Activated T-helper 17 cell treated with anti-CD3 and anti-CD28 coated beads, Interleukin-2, amount 50 U/mL, for 72 hours (primary cell): ENCODE results near the gene COL17A1. TPM values are rescaled to one million over a fixed set of nuclear protein-coding genes. Genes with fewer than 3 reads are reported as not detected.

Experiments used
- ATAC-seq: fragments of 150-1000 bp; cut with Tn5 transposase; replicated peaks from 2 replicates; pipeline ENCODE4 v1.10.0; 2021; ENCODE audit warnings: mild to moderate bottlenecking, moderate library complexity
- H3K27ac Mint-ChIP-seq: one replicate; pipeline ENCODE4 v1.8.0; 2022; ENCODE audit warnings: mixed read lengths
- H3K27me3 Mint-ChIP-seq: one replicate; pipeline ENCODE4 v1.8.0; 2022; ENCODE audit warnings: mixed read lengths
- H3K36me3 Mint-ChIP-seq: one replicate; pipeline ENCODE4 v1.8.0; 2022; ENCODE audit warnings: low read depth, mild to moderate bottlenecking, mixed read lengths
- H3K4me1 Mint-ChIP-seq: one replicate; pipeline ENCODE4 v1.8.0; 2022; ENCODE audit warnings: mixed read lengths
- H3K4me3 Mint-ChIP-seq: one replicate; pipeline ENCODE4 v1.8.0; 2022; ENCODE audit warnings: mild to moderate bottlenecking, mixed read lengths
- H3K9me3 Mint-ChIP-seq: one replicate; pipeline ENCODE4 v1.8.0; 2022; ENCODE audit warnings: mixed read lengths
- total RNA-seq, 2 donors: library from RNA; stranded (reverse); gene quantifications; one replicate each; pipeline ENCODE4 v1.2.3, GENCODE V29; 2022

Gene COL17A1
- total RNA-seq, 2 donors from 2014 or later: not detected

GRCh38 chr10:104052431-104052830 lies 33.2 kb downstream of the COL17A1 start:
- no peak overlapping the region for H3K27ac Mint-ChIP-seq
- H3K9me3 Mint-ChIP-seq: no peaks in the 10 kb centered on the region

GRCh38 chr10:104049504-104050250 lies 36.0 kb downstream of the COL17A1 start:
- H3K4me1 Mint-ChIP-seq: no peaks in the 10 kb centered on the region
- H3K27me3 Mint-ChIP-seq: peaks cover 5% of the 10 kb centered on the region
- no peak overlapping the region for H3K4me3 Mint-ChIP-seq
- ATAC-seq: peak; percentile 74
- no peaks in the 10 kb centered on the region for H3K36me3 Mint-ChIP-seq
- H3K9me3 Mint-ChIP-seq: no peaks in the 10 kb centered on the region
- no peak overlapping the region for H3K27ac Mint-ChIP-seq

More at GRCh38 chr10:104052431-104052830, 33.2 kb downstream of the COL17A1 start:
- Mint-ChIP-seq H3K4me3 (no peak overlapping the region), H3K4me1 (no peaks in the 10 kb centered on the region), H3K36me3 (no peaks in the 10 kb centered on the region), H3K27me3 (peaks cover 5% of the 10 kb centered on the region)
- ATAC-seq: no peak

DNA sequence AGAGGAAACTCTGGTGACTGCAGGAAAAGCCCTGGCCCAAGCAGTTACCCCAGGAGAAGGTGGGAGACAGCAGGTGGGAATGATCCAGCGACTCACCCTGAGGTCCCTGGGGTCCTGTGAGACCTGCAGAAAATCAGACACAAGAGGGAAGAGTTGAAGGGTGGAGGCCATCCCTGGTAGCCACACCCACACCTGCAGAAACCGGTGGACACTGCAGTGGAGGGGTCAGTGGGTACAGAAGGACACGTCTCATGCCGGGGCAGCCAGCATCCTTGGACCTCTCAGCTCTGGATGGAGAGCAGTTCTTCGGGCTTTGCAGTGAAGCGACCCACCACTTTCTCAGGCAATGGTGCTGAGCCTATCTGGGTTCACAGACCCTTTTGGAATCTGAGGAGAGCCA lies 39.0 kb downstream of the COL17A1 start:
- Mint-ChIP-seq H3K9me3 (no peaks in the 10 kb centered on the region), H3K27ac (no peak overlapping the region), H3K27me3 (peaks cover 5% of the 10 kb centered on the region), H3K36me3 (no peaks in the 10 kb centered on the region), H3K4me3 (no peak overlapping the region), H3K4me1 (no peaks in the 10 kb centered on the region)
- no peak for ATAC-seq

- H3K9me3 Mint-ChIP-seq: no peaks in the 10 kb centered on the region
- ATAC-seq: peak; percentile 59
- H3K27ac Mint-ChIP-seq: peak overlapping the region; percentile 46
- H3K4me1 Mint-ChIP-seq: no peaks in the 10 kb centered on the region
- peaks cover 5% of the 10 kb centered on the region for H3K27me3 Mint-ChIP-seq
- H3K36me3 Mint-ChIP-seq: no peaks in the 10 kb centered on the region
- no peak overlapping the region for H3K4me3 Mint-ChIP-seq
These were observed 40.3 kb downstream of the COL17A1 start for GRCh38 chr10:104045151-104046089.

GRCh38 chr10:104043854-104044253 lies 41.8 kb downstream of the COL17A1 start:
- Mint-ChIP-seq H3K27me3 (peaks cover 5% of the 10 kb centered on the region), H3K4me3 (no peak overlapping the region), H3K9me3 (no peaks in the 10 kb centered on the region), H3K27ac (no peak overlapping the region), H3K4me1 (no peaks in the 10 kb centered on the region), H3K36me3 (no peaks in the 10 kb centered on the region)
- ATAC-seq: no peak

DNA sequence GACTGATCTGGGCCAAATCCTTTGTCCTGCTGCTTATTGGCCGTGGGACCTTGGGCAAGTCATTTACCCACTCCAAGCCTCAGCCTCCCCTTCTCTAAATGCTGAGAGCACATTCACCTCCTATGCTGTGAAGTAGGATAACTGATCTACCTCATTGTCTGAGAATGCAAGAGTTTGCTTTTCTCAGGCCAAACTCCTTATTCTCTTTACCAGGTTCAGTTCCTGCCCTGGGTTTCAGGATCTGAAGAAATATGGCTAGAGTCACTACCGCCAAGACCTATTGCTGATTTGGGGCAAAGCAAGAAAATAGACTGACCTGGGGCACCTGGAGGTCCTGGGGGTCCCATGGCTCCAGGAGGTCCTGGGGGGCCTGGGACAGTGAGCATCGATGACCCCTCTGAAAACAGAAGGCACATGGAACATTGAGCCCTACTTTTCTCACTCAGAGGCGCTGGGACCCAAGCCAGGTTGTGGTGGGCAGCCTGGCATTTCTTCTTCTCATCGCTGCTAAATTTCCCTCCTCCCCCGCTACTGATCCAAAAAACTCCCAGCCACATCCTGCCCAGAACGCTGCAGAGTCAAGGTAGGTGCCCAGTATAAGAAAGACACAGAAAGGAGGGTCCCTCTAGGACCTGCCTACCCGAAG lies 42.4 kb downstream of the COL17A1 start:
- Mint-ChIP-seq H3K4me3 (no peak overlapping the region), H3K4me1 (no peaks in the 10 kb centered on the region), H3K27me3 (peaks cover 2% of the 10 kb centered on the region), H3K36me3 (no peaks in the 10 kb centered on the region), H3K9me3 (no peaks in the 10 kb centered on the region), H3K27ac (no peak overlapping the region)
- ATAC-seq: no peak

DNA sequence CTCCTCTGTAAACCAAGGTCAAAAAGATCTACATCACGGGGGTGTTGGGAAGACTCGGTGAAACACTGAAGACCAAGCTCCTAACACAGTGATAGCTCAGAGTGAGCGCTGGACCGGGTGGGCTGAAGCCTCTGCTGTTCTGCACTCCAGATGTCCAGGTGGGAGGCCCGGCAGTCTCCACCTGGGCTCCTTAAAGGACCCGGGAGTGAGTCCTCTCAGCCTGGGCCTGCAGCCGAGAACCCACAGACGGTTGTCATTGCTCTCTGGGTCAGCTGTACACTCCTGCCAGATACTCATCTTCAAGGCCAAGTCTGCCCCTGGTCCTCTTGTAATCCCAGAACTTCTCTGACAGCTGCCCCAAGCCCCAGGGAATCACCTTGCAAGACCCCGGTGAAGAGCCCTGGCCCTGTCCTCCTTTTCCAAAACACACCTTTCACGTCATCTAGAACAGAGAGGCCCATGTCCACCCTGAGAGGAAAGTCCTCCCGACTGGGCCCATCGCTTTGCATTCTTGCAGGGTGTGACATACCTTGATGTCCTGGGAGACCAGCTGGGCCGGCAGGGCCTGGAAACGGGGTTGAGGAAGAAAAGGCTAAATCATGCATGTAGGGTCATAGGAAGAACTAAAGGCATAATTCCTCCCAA lies 43.7 kb downstream of the COL17A1 start:
- no peaks in the 10 kb centered on the region for H3K9me3 Mint-ChIP-seq
- H3K27ac Mint-ChIP-seq: no peak overlapping the region
- no peaks in the 10 kb centered on the region for H3K36me3 Mint-ChIP-seq
- ATAC-seq: no peak
- H3K4me1 Mint-ChIP-seq: no peaks in the 10 kb centered on the region
- no peaks in the 10 kb centered on the region for H3K27me3 Mint-ChIP-seq
- H3K4me3 Mint-ChIP-seq: no peak overlapping the region

DNA sequence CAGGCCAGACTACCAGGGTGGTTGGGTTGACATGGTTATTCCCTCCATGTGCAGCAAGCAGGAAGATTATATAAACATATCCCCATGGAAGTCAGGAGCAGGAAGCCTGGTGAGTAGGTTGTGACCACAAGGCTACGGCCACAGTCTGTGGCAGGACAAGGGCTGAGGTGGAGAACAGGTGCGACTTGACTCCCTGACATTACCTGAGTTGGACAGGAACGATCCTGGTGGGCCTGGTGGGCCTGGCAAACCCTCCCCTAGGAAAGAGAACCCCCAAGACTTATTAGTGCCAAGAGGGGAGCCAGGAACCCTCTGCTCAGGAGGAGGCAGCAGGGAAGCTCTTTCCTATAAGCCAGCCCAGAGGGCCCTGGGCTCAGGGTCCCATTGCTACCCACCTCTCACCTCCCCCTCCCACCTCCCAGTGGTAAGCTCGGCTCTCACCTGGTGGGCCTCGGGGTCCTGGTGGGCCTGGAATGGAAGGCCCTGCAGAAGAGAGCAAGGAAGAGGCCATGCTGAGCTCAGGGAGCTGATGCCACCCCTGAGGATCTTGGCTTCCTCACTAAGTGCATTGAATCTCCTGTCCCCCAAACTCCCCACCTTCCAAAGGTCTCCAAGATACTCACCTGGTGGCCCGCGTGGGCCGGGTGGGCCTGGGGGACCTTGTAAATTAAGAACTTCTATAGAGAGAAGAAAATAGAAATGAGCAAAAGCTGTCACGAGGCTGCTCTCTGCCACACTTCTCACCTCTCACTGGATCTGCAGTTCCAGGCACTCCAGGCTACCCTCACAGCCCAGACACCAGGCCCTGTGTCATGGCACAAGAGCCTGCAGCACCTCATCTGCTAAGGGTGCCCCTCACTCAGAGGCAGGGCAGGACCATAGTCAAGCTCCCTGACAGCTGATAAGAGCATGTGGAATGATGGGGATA lies 44.6 kb downstream of the COL17A1 start:
- Mint-ChIP-seq H3K36me3 (no peaks in the 10 kb centered on the region), H3K4me3 (no peak overlapping the region), H3K27me3 (no peaks in the 10 kb centered on the region), H3K27ac (no peak overlapping the region), H3K4me1 (no peaks in the 10 kb centered on the region), H3K9me3 (no peaks in the 10 kb centered on the region)
- no peak for ATAC-seq

DNA sequence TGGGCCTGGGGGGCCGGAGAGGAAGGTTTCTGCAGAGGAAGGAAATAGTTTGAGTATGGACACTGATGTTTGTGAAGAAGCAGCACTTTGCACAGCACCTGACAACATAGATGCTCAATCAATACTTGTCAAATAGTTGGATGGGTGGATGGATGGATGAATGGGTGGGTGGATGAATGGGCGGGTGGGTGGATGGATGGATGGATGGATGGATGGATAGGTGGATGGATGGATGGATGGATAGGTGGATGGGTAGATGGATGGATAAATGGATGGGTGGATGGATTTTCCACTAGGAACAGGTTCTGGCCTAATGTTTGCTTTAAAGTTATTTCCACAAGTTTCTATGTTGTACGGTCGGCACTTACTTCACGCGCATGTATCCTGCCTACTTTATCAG lies 45.3 kb downstream of the COL17A1 start:
- H3K4me3 Mint-ChIP-seq: no peak overlapping the region
- ATAC-seq: no peak

DNA sequence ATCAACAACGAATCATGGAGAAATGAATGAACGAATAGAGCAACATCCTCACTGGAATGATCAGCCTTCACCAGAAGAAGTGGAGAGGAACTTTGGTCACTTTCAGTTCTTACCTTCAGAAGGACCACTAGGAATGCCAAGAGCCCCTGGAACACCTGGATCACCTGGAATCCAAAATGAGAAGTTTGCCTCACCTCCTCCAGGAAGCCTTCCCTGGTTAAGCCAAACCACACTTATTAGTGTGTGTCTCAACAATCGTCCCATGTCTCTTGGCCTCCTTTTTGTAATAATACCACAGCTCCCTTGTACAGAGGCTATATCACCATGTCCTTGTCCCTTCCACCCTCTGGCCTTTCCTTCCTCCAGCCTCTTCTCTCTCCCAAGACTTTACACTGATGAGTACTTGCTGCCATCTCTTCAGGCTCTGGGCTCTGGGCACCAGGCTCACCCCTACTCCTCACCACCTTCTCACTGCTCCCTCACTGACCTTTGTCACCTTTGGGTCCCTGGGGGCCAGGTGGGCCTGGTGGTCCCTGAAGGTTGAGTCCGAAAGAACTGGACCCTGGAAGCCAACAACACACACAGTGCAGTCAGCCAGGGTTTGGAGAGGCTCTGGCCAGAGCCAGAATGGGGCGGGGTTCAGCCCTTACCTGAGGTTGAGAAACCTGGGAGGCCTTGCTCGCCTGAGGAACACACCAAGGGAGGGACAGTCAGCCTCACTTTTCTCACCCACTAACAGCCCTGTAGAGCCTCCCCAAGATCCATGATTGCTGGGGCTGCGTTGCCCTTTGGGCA lies 46.5 kb downstream of the COL17A1 start:
- no peak for ATAC-seq
- H3K27ac Mint-ChIP-seq: no peak overlapping the region
- H3K36me3 Mint-ChIP-seq: no peaks in the 10 kb centered on the region
- H3K4me3 Mint-ChIP-seq: no peak overlapping the region
- no peaks in the 10 kb centered on the region for H3K27me3 Mint-ChIP-seq
- no peaks in the 10 kb centered on the region for H3K4me1 Mint-ChIP-seq
- H3K9me3 Mint-ChIP-seq: no peaks in the 10 kb centered on the region

More for the DNA sequence above, 45.3 kb downstream of the COL17A1 start:
- Mint-ChIP-seq H3K27ac (no peak overlapping the region), H3K36me3 (no peaks in the 10 kb centered on the region), H3K27me3 (no peaks in the 10 kb centered on the region), H3K4me1 (no peaks in the 10 kb centered on the region), H3K9me3 (no peaks in the 10 kb centered on the region)

DNA sequence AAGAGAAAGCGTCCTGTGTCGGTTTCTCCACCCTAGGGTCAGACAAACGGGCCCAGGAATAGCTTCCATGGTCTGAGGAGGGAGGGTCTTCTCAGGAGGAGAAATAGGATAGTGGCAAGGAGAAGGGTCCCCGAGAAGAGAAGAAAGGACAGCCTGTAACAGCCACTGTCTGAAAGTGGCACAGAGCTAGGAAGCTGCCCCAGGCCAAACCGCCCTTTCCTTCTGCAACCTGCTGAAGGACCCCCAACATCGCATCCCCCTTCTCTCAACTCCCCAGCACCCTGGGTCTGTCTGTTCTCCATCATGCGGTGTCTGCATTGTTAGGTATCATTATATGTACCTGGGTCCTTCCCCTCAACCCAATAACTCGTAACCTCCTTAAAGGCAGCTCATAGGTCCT lies 47.1 kb downstream of the COL17A1 start:
- Mint-ChIP-seq H3K27me3 (no peaks in the 10 kb centered on the region), H3K9me3 (no peaks in the 10 kb centered on the region), H3K4me1 (no peaks in the 10 kb centered on the region), H3K27ac (no peak overlapping the region), H3K36me3 (no peaks in the 10 kb centered on the region), H3K4me3 (no peak overlapping the region)
- no peak for ATAC-seq

GRCh38 chr10:104037261-104037951 lies 48.3 kb downstream of the COL17A1 start:
- Mint-ChIP-seq H3K9me3 (no peaks in the 10 kb centered on the region), H3K27me3 (no peaks in the 10 kb centered on the region), H3K4me3 (no peak overlapping the region), H3K27ac (no peak overlapping the region), H3K36me3 (peaks cover 5% of the 10 kb centered on the region), H3K4me1 (no peaks in the 10 kb centered on the region)
- no peak for ATAC-seq
